ENCODE results near the gene ABCA6. TPM values are rescaled to one million over a fixed set of nuclear protein-coding genes. Genes with fewer than 3 reads are reported as not detected.

ABCA6 gene
- total RNA-seq, 1 donor from 2014 or later: 18.5 TPM

DNA sequence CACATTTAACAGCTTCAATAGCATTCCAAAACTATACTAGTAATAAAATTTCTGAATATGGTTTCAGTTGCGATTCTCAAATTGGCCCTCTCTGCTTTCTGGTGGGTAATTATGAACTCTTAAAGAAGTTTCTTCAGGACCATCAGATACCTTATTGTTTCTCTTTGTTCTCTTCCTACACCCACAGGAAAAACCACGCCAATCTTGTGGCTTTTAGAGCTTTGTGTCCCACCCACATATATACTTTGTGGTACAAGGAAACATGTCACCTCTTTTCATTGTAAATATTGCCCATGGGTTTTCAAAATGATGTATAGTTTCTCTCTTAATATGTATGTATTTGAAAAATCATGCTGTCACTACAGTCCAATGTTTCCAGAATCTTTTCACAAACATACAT lies 93.1 kb downstream of the ABCA6 start:
- DNase-seq: no peak
- H3K4me3 ChIP-seq: no peak overlapping the region
- peaks cover 28% of the 10 kb centered on the region for H3K36me3 ChIP-seq
- peaks cover 18% of the 10 kb centered on the region for H3K9me3 ChIP-seq (replicated peaks)
- TF ChIP-seq, protein P1, sequence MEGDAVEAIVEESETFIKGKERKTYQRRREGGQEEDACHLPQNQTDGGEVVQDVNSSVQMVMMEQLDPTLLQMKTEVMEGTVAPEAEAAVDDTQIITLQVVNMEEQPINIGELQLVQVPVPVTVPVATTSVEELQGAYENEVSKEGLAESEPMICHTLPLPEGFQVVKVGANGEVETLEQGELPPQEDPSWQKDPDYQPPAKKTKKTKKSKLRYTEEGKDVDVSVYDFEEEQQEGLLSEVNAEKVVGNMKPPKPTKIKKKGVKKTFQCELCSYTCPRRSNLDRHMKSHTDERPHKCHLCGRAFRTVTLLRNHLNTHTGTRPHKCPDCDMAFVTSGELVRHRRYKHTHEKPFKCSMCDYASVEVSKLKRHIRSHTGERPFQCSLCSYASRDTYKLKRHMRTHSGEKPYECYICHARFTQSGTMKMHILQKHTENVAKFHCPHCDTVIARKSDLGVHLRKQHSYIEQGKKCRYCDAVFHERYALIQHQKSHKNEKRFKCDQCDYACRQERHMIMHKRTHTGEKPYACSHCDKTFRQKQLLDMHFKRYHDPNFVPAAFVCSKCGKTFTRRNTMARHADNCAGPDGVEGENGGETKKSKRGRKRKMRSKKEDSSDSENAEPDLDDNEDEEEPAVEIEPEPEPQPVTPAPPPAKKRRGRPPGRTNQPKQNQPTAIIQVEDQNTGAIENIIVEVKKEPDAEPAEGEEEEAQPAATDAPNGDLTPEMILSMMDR (IDR thresholded peaks at IDR 0.05; ENCODE audit: borderline replicate concordance): no peak
- H3K4me1 ChIP-seq: peaks cover 19% of the 10 kb centered on the region
- intact Hi-C loops (cut with micrococcal nuclease): no loop called here
- H3K27me3 ChIP-seq (ENCODE audit: low read depth): no peaks in the 10 kb centered on the region
- H3K27ac ChIP-seq (replicated peaks): peak overlapping the region; percentile 85

GRCh38 chr17:69047368-69048263 lies 94.1 kb downstream of the ABCA6 start:
- Histone ChIP-seq H3K27ac (replicated peaks) (peak overlapping the region; percentile 85), H3K4me1 (peaks cover 19% of the 10 kb centered on the region), H3K36me3 (peaks cover 38% of the 10 kb centered on the region), H3K27me3 (ENCODE audit: low read depth) (no peaks in the 10 kb centered on the region), H3K4me3 (no peak overlapping the region), H3K9me3 (replicated peaks) (peaks cover 18% of the 10 kb centered on the region)
- DNase-seq: peak; percentile 65
- TF ChIP-seq, protein P1 (IDR thresholded peaks at IDR 0.05; ENCODE audit: borderline replicate concordance): no peak
- intact Hi-C loops (cut with micrococcal nuclease): no loop called here

DNA sequence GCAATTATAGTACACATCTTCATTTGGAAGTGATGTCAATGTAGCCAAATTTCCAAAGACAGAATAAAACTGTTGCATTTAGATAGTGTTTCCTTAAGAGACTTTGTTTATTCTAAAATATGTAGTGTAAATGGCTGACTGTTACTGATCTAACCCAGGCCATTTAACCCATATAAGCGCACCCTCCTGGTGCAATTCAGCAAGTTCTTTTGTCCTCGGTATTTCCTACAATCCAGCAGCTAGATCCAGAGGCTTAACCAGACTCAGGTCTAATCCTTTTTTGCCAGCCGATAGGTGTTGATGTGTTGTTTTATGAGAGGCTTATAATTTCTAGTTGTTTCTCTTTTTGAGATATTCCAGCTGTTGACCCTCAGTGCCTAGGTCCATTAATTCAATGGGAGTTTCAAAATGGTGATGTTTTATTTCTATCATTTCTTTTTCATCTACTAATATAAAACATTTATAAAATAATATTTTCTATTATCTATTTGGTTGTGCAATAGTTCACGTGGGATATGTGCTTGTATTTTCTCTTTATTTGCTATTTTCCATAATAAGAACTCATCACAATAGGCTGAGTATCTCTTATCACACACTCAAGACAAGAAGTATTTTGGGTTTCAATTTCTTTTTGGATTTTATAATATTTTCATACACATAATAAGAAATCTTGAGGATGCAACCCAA lies 95.4 kb downstream of the ABCA6 start:
- no peaks in the 10 kb centered on the region for H3K27me3 ChIP-seq (ENCODE audit: low read depth)
- intact Hi-C loops (cut with micrococcal nuclease): no loop called here
- H3K4me3 ChIP-seq: no peak overlapping the region
- peaks cover 40% of the 10 kb centered on the region for H3K36me3 ChIP-seq
- DNase-seq: no peak
- TF ChIP-seq, protein P1 (IDR thresholded peaks at IDR 0.05; ENCODE audit: borderline replicate concordance): no peak
- H3K4me1 ChIP-seq: peaks cover 19% of the 10 kb centered on the region
- H3K9me3 ChIP-seq (replicated peaks): peaks cover 18% of the 10 kb centered on the region
- peak overlapping the region; percentile 85 for H3K27ac ChIP-seq (replicated peaks)

- Histone ChIP-seq H3K27me3 (ENCODE audit: low read depth) (no peaks in the 10 kb centered on the region), H3K4me1 (peaks cover 19% of the 10 kb centered on the region), H3K9me3 (replicated peaks) (peaks cover 18% of the 10 kb centered on the region), H3K36me3 (peaks cover 40% of the 10 kb centered on the region), H3K4me3 (no peak overlapping the region), H3K27ac (replicated peaks) (peak overlapping the region; percentile 85)
- TF ChIP-seq, protein P1 (IDR thresholded peaks at IDR 0.05; ENCODE audit: borderline replicate concordance): no peak
- DNase-seq: no peak
- intact Hi-C loops (cut with micrococcal nuclease): no loop called here
Observed at GRCh38 chr17:69045646-69046045, 96.0 kb downstream of the ABCA6 start.

DNA sequence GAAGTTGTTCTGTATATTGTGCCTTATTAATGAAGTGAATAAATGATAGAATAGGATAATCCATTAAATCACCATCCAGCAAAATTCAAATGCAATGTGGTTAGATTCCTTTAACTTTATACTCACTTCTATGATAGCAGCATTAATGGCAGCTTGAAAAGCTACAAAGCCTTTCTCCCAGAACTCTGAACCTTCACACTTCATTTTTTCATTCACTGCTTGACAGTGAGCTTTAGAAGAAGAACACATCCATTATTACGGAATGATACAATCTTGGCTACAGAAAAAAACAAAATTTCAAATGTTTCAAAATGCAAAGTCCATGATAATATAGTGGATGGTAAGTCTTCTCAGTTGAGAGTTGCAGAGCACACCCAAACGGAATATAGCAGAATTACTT lies 97.3 kb downstream of the ABCA6 start:
- Histone ChIP-seq H3K9me3 (replicated peaks) (peaks cover 14% of the 10 kb centered on the region), H3K27me3 (ENCODE audit: low read depth) (no peaks in the 10 kb centered on the region), H3K4me1 (peaks cover 19% of the 10 kb centered on the region), H3K27ac (replicated peaks) (no peak overlapping the region), H3K36me3 (peaks cover 39% of the 10 kb centered on the region), H3K4me3 (no peak overlapping the region)
- TF ChIP-seq, protein P1 (IDR thresholded peaks at IDR 0.05; ENCODE audit: borderline replicate concordance): no peak
- DNase-seq: no peak
- intact Hi-C loops (cut with micrococcal nuclease): no loop called here
